ENCODE measurements around the gene COL7A1.
"Not testable (repeated sequence)": the region's sequence is repeated elsewhere in the genome, so short reads cannot be mapped to it uniquely, and the experiment has no call there.

DNA sequence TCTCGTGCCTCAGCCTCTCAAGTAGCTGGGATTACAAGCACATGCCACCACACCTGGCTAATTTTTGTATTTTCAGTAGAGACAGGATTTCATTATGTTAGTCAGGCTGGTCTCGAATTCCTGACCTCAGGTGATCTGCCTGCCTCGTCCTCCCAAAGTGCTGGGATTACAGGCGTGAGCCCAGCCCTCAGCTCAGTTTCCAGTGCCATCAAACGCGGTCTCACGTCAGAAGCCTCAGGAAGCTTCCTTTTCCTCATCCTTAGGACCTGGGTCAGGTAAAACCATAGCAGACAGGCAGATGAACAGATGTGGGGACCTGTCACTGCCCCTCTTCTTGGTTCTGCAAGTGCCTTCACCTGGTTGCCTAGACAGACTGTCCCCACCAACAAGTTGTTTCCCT is 43.5 kb downstream of the COL7A1 start:
- TF ChIP-seq, protein P1, sequence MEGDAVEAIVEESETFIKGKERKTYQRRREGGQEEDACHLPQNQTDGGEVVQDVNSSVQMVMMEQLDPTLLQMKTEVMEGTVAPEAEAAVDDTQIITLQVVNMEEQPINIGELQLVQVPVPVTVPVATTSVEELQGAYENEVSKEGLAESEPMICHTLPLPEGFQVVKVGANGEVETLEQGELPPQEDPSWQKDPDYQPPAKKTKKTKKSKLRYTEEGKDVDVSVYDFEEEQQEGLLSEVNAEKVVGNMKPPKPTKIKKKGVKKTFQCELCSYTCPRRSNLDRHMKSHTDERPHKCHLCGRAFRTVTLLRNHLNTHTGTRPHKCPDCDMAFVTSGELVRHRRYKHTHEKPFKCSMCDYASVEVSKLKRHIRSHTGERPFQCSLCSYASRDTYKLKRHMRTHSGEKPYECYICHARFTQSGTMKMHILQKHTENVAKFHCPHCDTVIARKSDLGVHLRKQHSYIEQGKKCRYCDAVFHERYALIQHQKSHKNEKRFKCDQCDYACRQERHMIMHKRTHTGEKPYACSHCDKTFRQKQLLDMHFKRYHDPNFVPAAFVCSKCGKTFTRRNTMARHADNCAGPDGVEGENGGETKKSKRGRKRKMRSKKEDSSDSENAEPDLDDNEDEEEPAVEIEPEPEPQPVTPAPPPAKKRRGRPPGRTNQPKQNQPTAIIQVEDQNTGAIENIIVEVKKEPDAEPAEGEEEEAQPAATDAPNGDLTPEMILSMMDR (IDR thresholded peaks at IDR 0.05): not testable (repeated sequence)
- TF ChIP-seq POLR2A (IDR thresholded peaks at IDR 0.05): not testable (repeated sequence)

Measured in uterus (tissue), 2 donors.